SK-N-SH treated with all-trans-retinoic acid at 6 μM for 48 hours (cell line): ENCODE measurements around the gene SUDS3.
"Not testable (repeated sequence)": the region's sequence is repeated elsewhere in the genome, so short reads cannot be mapped to it uniquely, and the experiment has no call there.

Source experiments
- ATAC-seq: fragments of 200-7000 bp; cut with Tn5 transposase; 3 replicates; pipeline ENCODE4 v1.9.1; 2020; ENCODE audit warnings: mild to moderate bottlenecking, moderate library complexity
- ARNTL ChIP-seq: fragments of 450-650 bp; formaldehyde crosslinking; IDR thresholded peaks from 2 replicates; pipeline ENCODE4 v1.5.0; 2020; ENCODE audit warnings: low read depth, mild to moderate bottlenecking, moderate library complexity, borderline replicate concordance
- BACH2 ChIP-seq: fragments of 250-450 bp; sonication (Bioruptor Pico); IDR thresholded peaks from 2 replicates; pipeline ENCODE4 v1.9.0; 2021; ENCODE audit warnings: mild to moderate bottlenecking, borderline replicate concordance
- CREB5 ChIP-seq: fragments of 250-450 bp; sonication (Bioruptor Pico); IDR thresholded peaks from 2 replicates; pipeline ENCODE4 v1.5.1; 2020; ENCODE audit warnings: low read depth, mild to moderate bottlenecking, moderate library complexity
- CSRNP3 ChIP-seq: fragments of 250-450 bp; sonication (Bioruptor Pico); IDR thresholded peaks from 2 replicates; pipeline ENCODE4 v1.5.1; 2021; ENCODE audit warnings: mild to moderate bottlenecking, moderate library complexity
- GLIS3 ChIP-seq: fragments of 250-450 bp; sonication (Bioruptor Pico); IDR thresholded peaks from 2 replicates; pipeline ENCODE4 v1.5.0; 2020; ENCODE audit warnings: mild to moderate bottlenecking, moderate library complexity
- OSR1 ChIP-seq: fragments of 250-450 bp; sonication (Bioruptor Pico); IDR thresholded peaks from 2 replicates; pipeline ENCODE4 v1.8.0; 2022; ENCODE audit warnings: moderate library complexity, mild to moderate bottlenecking, inconsistent platforms
- PATZ1 ChIP-seq: fragments of 250-450 bp; sonication (Bioruptor Pico); IDR thresholded peaks from 2 replicates; pipeline ENCODE4 v1.8.0; 2020; ENCODE audit warnings: mild to moderate bottlenecking, moderate library complexity, borderline replicate concordance
- POU6F1 ChIP-seq: fragments of 250-450 bp; sonication (Bioruptor Pico); IDR thresholded peaks from 2 replicates; pipeline ENCODE4 v1.8.0; 2021; ENCODE audit warnings: low read depth, mild to moderate bottlenecking, moderate library complexity, borderline replicate concordance
- PPARA ChIP-seq: fragments of 250-450 bp; sonication (Bioruptor Pico); IDR thresholded peaks from 2 replicates; pipeline ENCODE4 v1.5.0; 2020; ENCODE audit warnings: mild to moderate bottlenecking, borderline replicate concordance
- RARB ChIP-seq: fragments of 250-450 bp; sonication (Bioruptor Pico); IDR thresholded peaks from 2 replicates; pipeline ENCODE4 v1.8.0; 2021; ENCODE audit warnings: mild to moderate bottlenecking, moderate library complexity
- SNAI2 ChIP-seq: fragments of 250-450 bp; sonication (Bioruptor Pico); IDR thresholded peaks from 2 replicates; pipeline ENCODE4 v1.5.0; 2020; ENCODE audit warnings: mild to moderate bottlenecking, moderate library complexity
- TCF4 ChIP-seq: fragments of 250-450 bp; sonication (Bioruptor Pico); IDR thresholded peaks from 2 replicates; pipeline ENCODE4 v1.8.0; 2021; ENCODE audit warnings: mild to moderate bottlenecking, moderate library complexity, borderline replicate concordance
- TOX ChIP-seq: fragments of 250-450 bp; sonication (Bioruptor Pico); IDR thresholded peaks from 2 replicates; pipeline ENCODE4 v1.8.0; 2021; ENCODE audit warnings: mild to moderate bottlenecking, moderate library complexity, borderline replicate concordance
- TSHZ2 ChIP-seq: fragments of 250-450 bp; sonication (Bioruptor Pico); IDR thresholded peaks from 2 replicates; pipeline ENCODE4 v1.5.0; 2020; ENCODE audit warnings: mild to moderate bottlenecking, moderate library complexity
- ZC3H10 ChIP-seq: fragments of 250-450 bp; sonication (Bioruptor Pico); IDR thresholded peaks from 2 replicates; pipeline ENCODE4 v1.5.1; 2021; ENCODE audit warnings: mild to moderate bottlenecking, moderate library complexity
- ZFP3 ChIP-seq: fragments of 250-450 bp; sonication (Bioruptor Pico); IDR thresholded peaks from 2 replicates; pipeline ENCODE4 v1.5.0; 2020; ENCODE audit warnings: mild to moderate bottlenecking, moderate library complexity
- ZFP30 ChIP-seq: fragments of 450-650 bp; formaldehyde crosslinking; IDR thresholded peaks from 2 replicates; pipeline ENCODE4 v1.5.0; 2022; ENCODE audit warnings: mild to moderate bottlenecking, moderate library complexity
- ZNF565 ChIP-seq: fragments of 450-650 bp; formaldehyde crosslinking; conservative IDR thresholded peaks from 2 replicates; pipeline ENCODE4 v1.5.0; 2020; ENCODE audit warnings: low read depth, mild to moderate bottlenecking, moderate library complexity
- ZNF70 ChIP-seq: fragments of 450-650 bp; formaldehyde crosslinking; IDR thresholded peaks from 2 replicates; pipeline ENCODE4 v1.5.0; 2020; ENCODE audit warnings: mild to moderate bottlenecking, moderate library complexity
- ZNF8 ChIP-seq: fragments of 450-650 bp; formaldehyde crosslinking; IDR thresholded peaks from 2 replicates; pipeline ENCODE4 v1.5.0; 2020; ENCODE audit warnings: mild to moderate bottlenecking, moderate library complexity

SUDS3 gene

GRCh38 chr12:118404876-118405521 lies 28.6 kb downstream of the SUDS3 start (continued):
- TF ChIP-seq ARNTL (CRISPR knock-in tag) (no peak), ZC3H10 (no peak), PPARA (CRISPR knock-in tag) (no peak), ZNF70 (CRISPR knock-in tag) (no peak), ZNF8 (CRISPR knock-in tag) (no peak), SNAI2 (CRISPR knock-in tag) (no peak)

- ATAC-seq, result not testable (repeated sequence)
Measured at GRCh38 chr12:118408241-118408640, 31.9 kb downstream of the SUDS3 start.

GRCh38 chr12:118409834-118410233 lies 33.5 kb downstream of the SUDS3 start:
- ATAC-seq, result no peak
- no peak for TF ChIP-seq PATZ1 (CRISPR knock-in tag)
- no peak for TF ChIP-seq ZNF8 (CRISPR knock-in tag)
- TF ChIP-seq POU6F1 (CRISPR knock-in tag), result no peak
- TF ChIP-seq TSHZ2 (CRISPR knock-in tag), result no peak
- no peak for TF ChIP-seq ZC3H10
- no peak for TF ChIP-seq ZFP3 (CRISPR knock-in tag)
- TF ChIP-seq CREB5, result no peak
- no peak for TF ChIP-seq CSRNP3
- no peak for TF ChIP-seq ZNF565
- TF ChIP-seq BACH2, result no peak
- no peak for TF ChIP-seq TCF4 (CRISPR knock-in tag)

GRCh38 chr12:118417942-118418341 lies 41.6 kb downstream of the SUDS3 start:
- no peak for ATAC-seq
- no peak for TF ChIP-seq TOX (CRISPR knock-in tag)
- no peak for TF ChIP-seq ZFP30 (CRISPR knock-in tag)
- TF ChIP-seq CREB5, result no peak
- TF ChIP-seq RARB, result no peak
- TF ChIP-seq PPARA (CRISPR knock-in tag), result no peak
- TF ChIP-seq CSRNP3, result no peak
- TF ChIP-seq SNAI2 (CRISPR knock-in tag), result no peak
- TF ChIP-seq ZFP3 (CRISPR knock-in tag), result no peak
- no peak for TF ChIP-seq ZC3H10
- no peak for TF ChIP-seq OSR1 (CRISPR knock-in tag)
- TF ChIP-seq ARNTL (CRISPR knock-in tag), result no peak
- TF ChIP-seq BACH2, result no peak
- no peak for TF ChIP-seq GLIS3 (CRISPR knock-in tag)
- TF ChIP-seq TSHZ2 (CRISPR knock-in tag), result no peak
